Activated naive CD4-positive, alpha-beta T cell (primary cell): Measurements from ENCODE around the gene CREG1.

Source experiments
- DNase-seq, 4 experiments: peaks; one replicate each; lab custom pipeline; 2025; lab: John Stamatoyannopoulos, UW

The CREG1 gene

GRCh38 chr1:167503626-167504466 lies 49.7 kb downstream of the CREG1 start:
- DNase-seq, result no peak

- DNase-seq, result no peak
These were observed 50.7 kb downstream of the CREG1 start for GRCh38 chr1:167502719-167503462.

DNA sequence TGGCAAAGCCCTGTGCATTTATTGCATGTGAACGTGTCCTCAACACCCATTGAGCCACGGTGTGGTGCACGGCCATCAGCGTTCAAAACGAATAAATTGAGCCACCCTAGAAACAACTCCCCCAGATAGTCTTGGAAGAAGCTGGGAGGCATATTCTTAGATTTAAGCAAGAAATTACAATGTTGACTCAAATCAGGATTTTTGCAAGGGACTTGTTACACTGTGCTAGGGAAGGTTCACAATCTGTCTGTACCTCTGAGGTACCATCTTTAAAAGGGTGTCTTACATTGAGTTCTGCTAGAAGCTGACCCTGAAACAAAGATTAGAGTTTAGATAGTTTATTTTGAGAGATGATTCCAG lies 51.4 kb downstream of the CREG1 start:
- no peak for DNase-seq

- no peak for DNase-seq
These were observed 51.9 kb downstream of the CREG1 start for GRCh38 chr1:167501515-167502191.

DNA sequence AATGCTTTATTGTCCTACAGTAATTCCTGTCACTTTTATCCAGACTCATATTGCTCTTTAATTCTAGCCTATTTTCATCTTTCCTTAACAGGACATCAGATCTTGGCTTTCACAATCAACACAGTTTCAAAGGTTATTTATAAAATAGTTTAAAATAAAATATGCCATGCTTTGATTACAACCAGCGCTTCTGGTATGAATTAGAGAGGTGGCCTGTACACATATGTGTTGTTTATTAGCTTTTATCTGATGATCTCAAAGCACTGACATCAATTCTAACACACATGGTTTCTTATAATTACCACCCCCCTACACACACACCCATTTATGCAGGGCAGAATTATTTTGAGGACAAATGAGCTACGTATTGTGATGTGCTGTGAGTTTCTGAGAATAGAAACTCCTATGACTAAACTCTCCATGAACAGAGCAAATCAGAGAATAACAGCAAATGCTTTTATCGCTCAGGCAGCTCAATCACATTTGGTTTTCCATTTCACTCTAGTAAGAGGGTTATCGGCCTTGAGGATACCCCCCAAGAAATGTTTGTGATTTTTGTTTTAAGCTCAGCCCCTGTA lies 53.2 kb downstream of the CREG1 start:
- no peak for DNase-seq

- no peak for DNase-seq
These were observed 53.9 kb downstream of the CREG1 start for GRCh38 chr1:167499664-167500101.

DNA sequence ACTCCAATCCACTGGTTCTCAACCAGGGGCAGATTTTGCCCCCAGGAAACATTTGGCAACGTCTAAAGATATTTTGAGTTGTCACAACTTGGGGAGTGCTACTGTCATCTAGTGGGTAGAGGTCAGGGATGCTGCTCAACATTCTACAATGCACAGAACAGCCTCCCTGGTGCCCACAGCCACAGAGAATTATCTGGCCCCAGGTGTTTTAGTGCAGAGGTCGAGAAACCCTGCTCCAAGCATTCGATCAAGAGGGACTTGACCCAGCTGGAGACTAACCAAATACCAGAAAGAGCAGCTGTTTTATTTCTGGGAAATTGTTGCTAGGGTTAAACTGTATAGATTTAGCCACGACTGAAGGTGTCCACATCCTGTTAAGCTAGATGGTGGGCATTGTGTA lies 54.5 kb downstream of the CREG1 start:
- DNase-seq, result no peak

DNA sequence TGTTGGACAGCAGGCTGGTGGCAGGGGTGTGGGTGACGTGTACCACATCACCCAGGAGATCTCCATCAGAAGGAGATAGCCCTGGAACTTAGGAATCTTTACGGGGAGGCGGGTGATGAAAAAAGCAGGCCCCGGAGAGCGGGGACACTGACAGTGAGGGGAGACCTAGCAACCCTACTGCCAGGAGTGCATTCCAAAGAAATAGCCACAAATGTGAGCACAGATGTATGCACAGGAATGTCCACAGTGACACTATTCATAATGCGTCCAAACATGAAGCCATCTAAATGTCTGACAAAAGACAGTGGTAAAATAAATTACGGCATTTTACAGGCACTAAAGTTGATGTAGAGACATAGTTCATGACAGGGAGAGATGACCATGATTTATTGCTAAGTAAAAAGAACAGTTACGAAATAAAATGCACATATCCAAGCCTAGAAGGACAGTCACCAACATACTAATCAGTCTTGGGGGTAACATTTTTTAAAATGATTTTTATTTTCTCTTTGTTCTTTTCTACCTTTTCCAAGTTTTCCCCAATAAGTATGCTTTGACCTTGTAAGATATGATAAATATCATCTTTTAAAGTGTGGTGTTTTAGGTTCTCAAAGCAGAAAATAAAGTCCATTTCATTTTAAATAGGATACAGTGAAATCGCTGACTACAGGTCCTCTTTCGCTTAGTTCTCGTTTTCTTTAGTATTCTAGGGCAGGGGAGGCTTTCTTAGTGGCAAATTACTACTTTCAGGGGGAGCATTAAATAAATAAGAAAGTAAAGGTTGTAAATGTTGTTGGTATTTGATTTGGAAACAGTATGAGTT lies 56.6 kb downstream of the CREG1 start:
- DNase-seq, result no peak

- DNase-seq, result no peak
These were observed 60.2 kb downstream of the CREG1 start for GRCh38 chr1:167493372-167493771.

DNA sequence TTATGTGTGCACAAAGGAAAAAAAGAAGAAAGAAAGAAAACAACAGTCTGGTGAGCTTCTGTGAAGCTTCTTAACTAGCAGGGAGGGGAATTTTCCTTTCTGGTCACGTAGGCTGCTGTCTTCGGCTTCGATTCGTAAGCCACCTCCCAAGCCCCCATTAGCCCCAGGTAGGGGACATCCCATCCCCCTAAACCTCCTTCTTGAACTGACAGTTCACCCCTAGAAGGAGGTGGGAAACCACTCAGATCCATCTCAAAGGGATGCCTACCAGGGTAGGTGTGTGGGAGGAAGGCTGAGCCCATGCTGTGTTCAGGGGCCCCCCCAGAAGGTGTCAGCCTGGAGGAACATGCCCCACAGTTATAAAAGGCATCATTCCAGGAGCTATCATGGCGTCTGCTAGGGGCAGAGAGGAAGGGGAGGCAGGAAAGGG lies 61.1 kb downstream of the CREG1 start:
- DNase-seq, result no peak

GRCh38 chr1:167491586-167492461 lies 61.7 kb downstream of the CREG1 start:
- DNase-seq, result no peak
